Neural cell (in vitro differentiated cells): Measurements from ENCODE around the gene BBOF1. TPM values are rescaled to one million over a fixed set of nuclear protein-coding genes. Genes with fewer than 3 reads are reported as not detected.

ENCODE experiments used
- H2AFZ ChIP-seq: fragments of 200-600, 300-800 bp; sonication (generic), shearing (Covaris generic); 2 replicates; pipeline ENCODE4 v1.6.0; 2014; ENCODE audit warnings: low read depth, mild to moderate bottlenecking, antibody characterized with exemption, low read length, moderate library complexity
- H3F3A ChIP-seq: fragments of 200-600 bp; shearing (Covaris generic); 2 replicates; pipeline ENCODE4 v1.6.1; 2016; ENCODE audit warnings: mild to moderate bottlenecking, moderate library complexity, mixed read lengths, antibody characterized with exemption, low read length; ENCODE audit not compliant: insufficient read depth, poor library complexity, severe bottlenecking
- H3K27ac ChIP-seq: fragments of 200-600, 300-800 bp; sonication (generic), shearing (Covaris generic); 2 replicates; pipeline ENCODE4 v1.5.1; 2014; ENCODE audit warnings: mild to moderate bottlenecking, low read length, moderate library complexity
- H3K27me3 ChIP-seq: fragments of 300-800, 200-600 bp; sonication (generic), shearing (Covaris generic); 2 replicates; pipeline ENCODE4 v1.6.0; 2014; ENCODE audit warnings: mild to moderate bottlenecking, low read depth, low read length, moderate library complexity; ENCODE audit not compliant: insufficient read depth
- H3K36me3 ChIP-seq: fragments of 300-800, 200-600 bp; sonication (generic), shearing (Covaris generic); 2 replicates; pipeline ENCODE4 v1.5.1; 2014; ENCODE audit warnings: mild to moderate bottlenecking, antibody characterized with exemption, low read length, moderate library complexity; ENCODE audit not compliant: insufficient read depth
- H3K4me2 ChIP-seq: fragments of 300-800, 200-600 bp; sonication (generic), shearing (Covaris generic); 2 replicates; pipeline ENCODE4 v1.6.0; 2014; ENCODE audit warnings: mild to moderate bottlenecking, low read length
- H3K4me3 ChIP-seq: fragments of 300-800, 200-600 bp; sonication (generic), shearing (Covaris generic); 2 replicates; pipeline ENCODE4 v1.5.1; 2014; ENCODE audit warnings: mild to moderate bottlenecking, low read length, moderate library complexity
- H3K79me2 ChIP-seq: fragments of 200-600 bp; shearing (Covaris generic); replicated peaks from 2 replicates; pipeline ENCODE4 v1.6.0; 2014; ENCODE audit warnings: mild to moderate bottlenecking, low read length, moderate library complexity; ENCODE audit not compliant: insufficient read depth
- H3K9ac ChIP-seq: fragments of 300-800, 200-600 bp; sonication (generic), shearing (Covaris generic); 2 replicates; pipeline ENCODE4 v1.6.1; 2016; ENCODE audit warnings: mild to moderate bottlenecking, low read length, mixed read lengths
- H3K9me2 ChIP-seq: fragments of 200-600 bp; shearing (Covaris generic); 2 replicates; pipeline ENCODE4 v1.6.1; 2016; ENCODE audit warnings: mild to moderate bottlenecking, low read length, mixed read lengths; ENCODE audit not compliant: insufficient read depth
- H3K9me3 ChIP-seq: fragments of 200-600, 300-800 bp; sonication (generic), shearing (Covaris generic); 2 replicates; pipeline ENCODE4 v1.6.1; 2016; ENCODE audit warnings: mild to moderate bottlenecking, mixed run types, low read length, moderate library complexity, mixed read lengths
- H4K20me1 ChIP-seq: fragments of 200-600 bp; shearing (Covaris generic); 2 replicates; pipeline ENCODE4 v1.6.1; 2016; ENCODE audit warnings: mild to moderate bottlenecking, mixed run types; ENCODE audit not compliant: insufficient read depth
- EP300 ChIP-seq: fragments of 450-650 bp; conservative IDR thresholded peaks from 2 replicates; pipeline ENCODE4 v1.6.1; 2014; ENCODE audit warnings: antibody characterized with exemption, mild to moderate bottlenecking, moderate library complexity; ENCODE audit not compliant: poor library complexity, severe bottlenecking
- EZH2 ChIP-seq: fragments of 200-600, 300-800 bp; shearing (Covaris generic), sonication (generic); IDR thresholded peaks from 2 replicates; pipeline ENCODE4 v1.6.1; 2014; ENCODE audit warnings: antibody characterized with exemption, low read length, borderline replicate concordance, mild to moderate bottlenecking; ENCODE audit not compliant: insufficient read depth, poor library complexity, severe bottlenecking
- MXI1 ChIP-seq: fragments of 450-650 bp; conservative IDR thresholded peaks from 2 replicates; pipeline ENCODE4 v1.6.1; 2014; ENCODE audit warnings: antibody characterized with exemption, mild to moderate bottlenecking; ENCODE audit not compliant: poor library complexity, severe bottlenecking
- POLR2AphosphoS5 ChIP-seq: IDR thresholded peaks from 2 replicates; pipeline ENCODE4 v1.6.1; 2012
- RAD21 ChIP-seq: fragments of 450-650 bp; conservative IDR thresholded peaks from 2 replicates; pipeline ENCODE4 v1.6.1; 2014; ENCODE audit warnings: antibody characterized with exemption, mild to moderate bottlenecking, moderate library complexity
- SMC3 ChIP-seq: fragments of 450-650 bp; conservative IDR thresholded peaks from 2 replicates; pipeline ENCODE4 v1.6.1; 2014; ENCODE audit warnings: antibody characterized with exemption, mild to moderate bottlenecking, moderate library complexity; ENCODE audit not compliant: poor library complexity
- TAF1 ChIP-seq: IDR thresholded peaks from 2 replicates; pipeline ENCODE4 v1.6.1; 2012; ENCODE audit warnings: low read depth
- polyA plus RNA-seq: library from polyadenylated mRNA; depleted of rRNA; stranded (reverse); fragments of >200 nt; gene quantifications from 2 replicates; pipeline ENCODE4 v1.2.3, GENCODE V29; 2014
- TF ChIP-seq, protein P1 (sequence below): fragments of 450-650 bp; IDR thresholded peaks from 2 replicates; pipeline ENCODE4 v1.5.1; 2014; ENCODE audit warnings: antibody characterized with exemption, mild to moderate bottlenecking, moderate library complexity; ENCODE audit not compliant: poor library complexity, severe bottlenecking
- TF ChIP-seq, protein P2 (sequence below): IDR thresholded peaks from 2 replicates; pipeline ENCODE4 v1.6.1; 2012; ENCODE audit warnings: borderline replicate concordance

The BBOF1 gene
- polyA plus RNA-seq, 1 donor from 2014 or later, result 51.4 TPM

DNA sequence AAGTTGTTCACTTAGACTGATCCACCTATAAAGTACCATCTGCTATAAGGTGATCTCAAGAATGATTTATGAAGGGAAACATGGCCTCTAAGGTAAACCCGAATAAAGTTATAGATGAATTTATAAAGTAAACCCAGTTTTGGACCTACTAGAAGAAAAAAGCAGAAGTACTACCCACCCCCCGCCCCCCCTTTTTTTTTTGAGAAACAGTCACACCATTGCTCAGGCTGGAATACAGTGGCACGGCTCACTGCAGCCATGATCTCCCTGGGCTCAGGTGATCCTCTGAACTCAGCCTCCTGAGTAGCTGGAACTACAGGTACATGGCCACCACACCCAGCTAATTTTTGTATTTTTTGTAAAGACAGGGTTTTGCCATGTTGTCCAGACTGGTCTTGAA is 4.0 kb upstream of the BBOF1 start:
- Histone ChIP-seq H3K79me2 (no peaks in the 10 kb centered on the region), H3K36me3 (no peaks in the 10 kb centered on the region), H3K4me2 (no peak overlapping the region), H3K4me3 (no peak overlapping the region), H3K9me3 (no peaks in the 10 kb centered on the region), H3K27me3 (no peaks in the 10 kb centered on the region), H4K20me1 (no peaks in the 10 kb centered on the region), H3K9me2 (no peaks in the 10 kb centered on the region), H3K27ac (no peak overlapping the region), H3F3A (no peaks in the 10 kb centered on the region), H3K9ac (no peak overlapping the region), H2AFZ (no peak overlapping the region)
- TF ChIP-seq TAF1, result no peak
- TF ChIP-seq POLR2AphosphoS5, result no peak
- no peak for TF ChIP-seq MXI1
- TF ChIP-seq, protein P1, sequence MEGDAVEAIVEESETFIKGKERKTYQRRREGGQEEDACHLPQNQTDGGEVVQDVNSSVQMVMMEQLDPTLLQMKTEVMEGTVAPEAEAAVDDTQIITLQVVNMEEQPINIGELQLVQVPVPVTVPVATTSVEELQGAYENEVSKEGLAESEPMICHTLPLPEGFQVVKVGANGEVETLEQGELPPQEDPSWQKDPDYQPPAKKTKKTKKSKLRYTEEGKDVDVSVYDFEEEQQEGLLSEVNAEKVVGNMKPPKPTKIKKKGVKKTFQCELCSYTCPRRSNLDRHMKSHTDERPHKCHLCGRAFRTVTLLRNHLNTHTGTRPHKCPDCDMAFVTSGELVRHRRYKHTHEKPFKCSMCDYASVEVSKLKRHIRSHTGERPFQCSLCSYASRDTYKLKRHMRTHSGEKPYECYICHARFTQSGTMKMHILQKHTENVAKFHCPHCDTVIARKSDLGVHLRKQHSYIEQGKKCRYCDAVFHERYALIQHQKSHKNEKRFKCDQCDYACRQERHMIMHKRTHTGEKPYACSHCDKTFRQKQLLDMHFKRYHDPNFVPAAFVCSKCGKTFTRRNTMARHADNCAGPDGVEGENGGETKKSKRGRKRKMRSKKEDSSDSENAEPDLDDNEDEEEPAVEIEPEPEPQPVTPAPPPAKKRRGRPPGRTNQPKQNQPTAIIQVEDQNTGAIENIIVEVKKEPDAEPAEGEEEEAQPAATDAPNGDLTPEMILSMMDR, result no peak
- no peak for TF ChIP-seq RAD21
- no peak for TF ChIP-seq EP300
- TF ChIP-seq SMC3, result no peak
- TF ChIP-seq, protein P2, sequence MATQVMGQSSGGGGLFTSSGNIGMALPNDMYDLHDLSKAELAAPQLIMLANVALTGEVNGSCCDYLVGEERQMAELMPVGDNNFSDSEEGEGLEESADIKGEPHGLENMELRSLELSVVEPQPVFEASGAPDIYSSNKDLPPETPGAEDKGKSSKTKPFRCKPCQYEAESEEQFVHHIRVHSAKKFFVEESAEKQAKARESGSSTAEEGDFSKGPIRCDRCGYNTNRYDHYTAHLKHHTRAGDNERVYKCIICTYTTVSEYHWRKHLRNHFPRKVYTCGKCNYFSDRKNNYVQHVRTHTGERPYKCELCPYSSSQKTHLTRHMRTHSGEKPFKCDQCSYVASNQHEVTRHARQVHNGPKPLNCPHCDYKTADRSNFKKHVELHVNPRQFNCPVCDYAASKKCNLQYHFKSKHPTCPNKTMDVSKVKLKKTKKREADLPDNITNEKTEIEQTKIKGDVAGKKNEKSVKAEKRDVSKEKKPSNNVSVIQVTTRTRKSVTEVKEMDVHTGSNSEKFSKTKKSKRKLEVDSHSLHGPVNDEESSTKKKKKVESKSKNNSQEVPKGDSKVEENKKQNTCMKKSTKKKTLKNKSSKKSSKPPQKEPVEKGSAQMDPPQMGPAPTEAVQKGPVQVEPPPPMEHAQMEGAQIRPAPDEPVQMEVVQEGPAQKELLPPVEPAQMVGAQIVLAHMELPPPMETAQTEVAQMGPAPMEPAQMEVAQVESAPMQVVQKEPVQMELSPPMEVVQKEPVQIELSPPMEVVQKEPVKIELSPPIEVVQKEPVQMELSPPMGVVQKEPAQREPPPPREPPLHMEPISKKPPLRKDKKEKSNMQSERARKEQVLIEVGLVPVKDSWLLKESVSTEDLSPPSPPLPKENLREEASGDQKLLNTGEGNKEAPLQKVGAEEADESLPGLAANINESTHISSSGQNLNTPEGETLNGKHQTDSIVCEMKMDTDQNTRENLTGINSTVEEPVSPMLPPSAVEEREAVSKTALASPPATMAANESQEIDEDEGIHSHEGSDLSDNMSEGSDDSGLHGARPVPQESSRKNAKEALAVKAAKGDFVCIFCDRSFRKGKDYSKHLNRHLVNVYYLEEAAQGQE, result no peak
- no peak for TF ChIP-seq EZH2

DNA sequence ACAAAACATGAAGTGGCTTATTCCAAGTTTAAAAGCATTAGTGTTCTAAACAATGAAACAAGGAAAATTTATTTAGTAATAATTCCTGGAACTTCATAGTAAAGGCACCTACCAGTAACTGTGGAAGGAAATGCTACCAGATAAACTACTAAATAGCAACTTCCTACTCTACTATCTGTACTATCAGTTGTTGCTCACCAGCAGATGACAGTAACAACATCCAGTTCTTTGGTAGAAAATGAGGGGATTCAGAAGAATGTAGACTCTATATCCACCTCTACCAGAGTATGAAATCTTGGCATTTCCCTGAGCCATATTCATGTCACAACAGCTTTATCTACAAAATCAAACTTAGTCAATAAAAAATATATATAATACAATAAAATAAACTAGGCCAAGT is 3.2 kb upstream of the BBOF1 start:
- H3F3A ChIP-seq, result no peaks in the 10 kb centered on the region
- no peak overlapping the region for H3K4me2 ChIP-seq
- no peaks in the 10 kb centered on the region for H3K79me2 ChIP-seq
- H4K20me1 ChIP-seq, result no peaks in the 10 kb centered on the region
- no peak for TF ChIP-seq EZH2
- no peak for TF ChIP-seq POLR2AphosphoS5
- no peak for TF ChIP-seq SMC3
- no peaks in the 10 kb centered on the region for H3K27me3 ChIP-seq
- H3K9me3 ChIP-seq, result no peaks in the 10 kb centered on the region
- no peak overlapping the region for H3K9ac ChIP-seq
- H3K36me3 ChIP-seq, result no peaks in the 10 kb centered on the region
- H3K27ac ChIP-seq, result no peak overlapping the region
- H3K4me3 ChIP-seq, result no peak overlapping the region
- no peak overlapping the region for H2AFZ ChIP-seq
- H3K9me2 ChIP-seq, result no peaks in the 10 kb centered on the region

DNA sequence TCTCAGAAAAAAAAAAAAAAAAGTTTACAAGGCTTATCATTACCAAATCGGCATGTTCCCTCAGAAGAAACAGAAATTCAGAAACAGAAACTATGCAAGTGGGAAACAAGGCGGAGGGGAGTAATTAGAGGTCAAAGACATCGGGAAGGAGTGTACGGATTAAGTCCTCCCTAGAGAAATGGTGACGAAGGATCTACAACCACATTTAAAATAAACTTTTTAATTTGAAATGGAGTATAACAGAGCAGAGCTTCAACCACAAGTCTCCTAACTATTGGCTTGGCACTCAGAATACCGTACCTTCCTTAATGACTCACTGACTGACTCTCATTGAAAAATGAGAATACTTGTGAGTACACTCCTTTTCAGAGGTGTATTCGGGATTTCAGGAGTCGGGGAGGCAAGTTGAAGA is 969 bp upstream of the BBOF1 start:
- Histone ChIP-seq H3F3A (no peaks in the 10 kb centered on the region), H3K9me3 (no peaks in the 10 kb centered on the region), H3K9me2 (no peaks in the 10 kb centered on the region), H4K20me1 (no peaks in the 10 kb centered on the region), H3K9ac (peak overlapping the region; percentile 81), H3K79me2 (no peaks in the 10 kb centered on the region), H2AFZ (peak overlapping the region; percentile 91), H3K4me2 (peak overlapping the region; percentile 76), H3K4me3 (peak overlapping the region; percentile 85), H3K36me3 (no peaks in the 10 kb centered on the region), H3K27ac (peak overlapping the region; percentile 61), H3K27me3 (no peaks in the 10 kb centered on the region)
- TF ChIP-seq RAD21 (no peak), MXI1 (no peak), SMC3 (no peak), EZH2 (no peak), TAF1 (no peak), EP300 (no peak), POLR2AphosphoS5 (no peak)
- TF ChIP-seq, protein P2, result no peak
- TF ChIP-seq, protein P1, result no peak
